Measurements from ENCODE around the gene OPRM1.

The OPRM1 gene

DNA sequence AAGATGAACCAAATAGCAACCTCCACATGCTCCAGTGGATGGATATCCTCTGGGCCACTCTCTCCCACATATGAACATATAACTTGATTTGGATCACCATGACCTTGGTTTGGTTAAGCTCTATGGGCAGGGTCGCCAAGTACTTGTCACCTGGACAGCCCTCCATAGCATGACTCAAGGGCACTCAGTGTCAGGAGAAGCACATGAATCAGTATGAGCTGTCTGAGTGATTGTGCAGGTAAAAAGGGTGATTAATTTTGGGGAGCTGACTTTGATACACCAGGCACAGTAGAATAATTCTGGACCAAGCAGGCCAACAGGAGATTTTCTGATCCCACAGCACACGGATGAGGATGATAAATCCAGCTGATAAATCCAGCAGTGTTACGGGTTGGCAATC lies 74.4 kb downstream of the OPRM1 start:
- Histone ChIP-seq H3K27me3 (ENCODE audit: insufficient read depth, poor library complexity, severe bottlenecking) (no peaks in the 10 kb centered on the region), H3K4me3 (replicated peaks; ENCODE audit: insufficient read depth, low read length) (no peak overlapping the region), H3K27ac (replicated peaks) (no peak overlapping the region)
- DNase-seq (ENCODE audit: low read depth in 1 of 2, low spot score in 1 of 2) = no peak
- TF ChIP-seq POLR2AphosphoS5 (IDR thresholded peaks at IDR 0.05; ENCODE audit: low read depth) = no peak
- TF ChIP-seq GABPA (IDR thresholded peaks at IDR 0.05; ENCODE audit: low read depth) = no peak
- TF ChIP-seq CTCF (IDR thresholded peaks at IDR 0.05; ENCODE audit: insufficient read depth, low read length) = no peak
- TF ChIP-seq SPI1 (IDR thresholded peaks at IDR 0.05; ENCODE audit: borderline replicate concordance, low read depth) = no peak
- TF ChIP-seq REST (IDR thresholded peaks at IDR 0.05; ENCODE audit: insufficient replicate concordance, low read depth) = no peak

- H3K27me3 ChIP-seq (ENCODE audit: insufficient read depth, poor library complexity, severe bottlenecking) = no peaks in the 10 kb centered on the region
- H3K27ac ChIP-seq (replicated peaks) = no peak overlapping the region
- H3K4me3 ChIP-seq (replicated peaks; ENCODE audit: insufficient read depth, low read length) = no peak overlapping the region
- TF ChIP-seq POLR2AphosphoS5 (IDR thresholded peaks at IDR 0.05; ENCODE audit: low read depth) (no peak), CTCF (IDR thresholded peaks at IDR 0.05; ENCODE audit: insufficient read depth, low read length) (no peak), SPI1 (IDR thresholded peaks at IDR 0.05; ENCODE audit: borderline replicate concordance, low read depth) (no peak), REST (IDR thresholded peaks at IDR 0.05; ENCODE audit: insufficient replicate concordance, low read depth) (no peak), GABPA (IDR thresholded peaks at IDR 0.05; ENCODE audit: low read depth) (no peak)
- no peak for DNase-seq (ENCODE audit: low read depth in 1 of 2, low spot score in 1 of 2)
Observed at GRCh38 chr6:154117485-154117884, 78.4 kb downstream of the OPRM1 start.

DNA sequence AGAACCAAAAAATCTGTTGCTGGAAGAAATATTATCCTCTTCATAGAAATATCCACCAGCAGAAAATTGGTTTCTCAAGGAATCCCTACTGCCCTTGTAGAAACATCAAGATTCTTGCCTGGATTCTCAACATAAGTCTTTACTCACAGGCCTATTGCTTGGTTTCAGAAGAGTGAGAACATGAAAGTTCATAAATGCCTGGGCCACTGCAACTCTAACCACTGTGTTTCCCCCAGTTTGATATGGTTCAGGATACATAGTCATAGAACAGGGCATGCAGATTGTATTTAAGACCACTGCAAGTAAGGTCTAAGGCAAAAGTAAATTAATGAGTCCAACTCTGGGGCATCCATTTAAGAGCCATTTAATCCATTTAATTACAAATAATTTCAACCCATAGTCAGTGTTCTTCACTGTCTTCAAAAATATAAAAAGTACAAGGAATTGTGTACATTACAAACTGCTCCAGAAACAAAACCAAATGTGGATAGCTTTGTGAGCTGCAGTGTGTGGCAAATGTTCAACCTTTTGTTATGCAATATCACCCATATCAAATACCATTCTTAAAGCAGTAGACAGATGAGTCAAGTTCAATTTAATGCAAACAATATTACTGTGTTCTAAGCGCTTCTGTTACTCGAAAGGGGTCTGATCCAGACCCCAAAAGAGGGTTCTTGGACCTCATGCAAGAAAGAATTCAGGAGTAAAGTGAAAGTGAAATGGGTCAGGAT lies 83.3 kb downstream of the OPRM1 start:
- H3K27ac ChIP-seq (replicated peaks) = no peak overlapping the region
- no peak overlapping the region for H3K4me3 ChIP-seq (replicated peaks; ENCODE audit: insufficient read depth, low read length)
- no peaks in the 10 kb centered on the region for H3K27me3 ChIP-seq (ENCODE audit: insufficient read depth, poor library complexity, severe bottlenecking)
- DNase-seq (ENCODE audit: low read depth in 1 of 2, low spot score in 1 of 2) = no peak
- TF ChIP-seq REST (IDR thresholded peaks at IDR 0.05; ENCODE audit: insufficient replicate concordance, low read depth) (no peak), CTCF (IDR thresholded peaks at IDR 0.05; ENCODE audit: insufficient read depth, low read length) (no peak)

Measured in HL-60 (cell line).